Middle frontal gyrus (tissue), 1 donor: ENCODE measurements around the gene MBD3L5.
"Not testable (repeated sequence)": the region's sequence is repeated elsewhere in the genome, so short reads cannot be mapped to it uniquely, and the experiment has no call there.

Source experiments
- DNase-seq: peaks from one replicate; pipeline ENCODE4 v3.0.0-alpha.2; 2015; ENCODE audit warnings: low spot score; ENCODE audit errors: extremely low spot score

Gene MBD3L5

DNA sequence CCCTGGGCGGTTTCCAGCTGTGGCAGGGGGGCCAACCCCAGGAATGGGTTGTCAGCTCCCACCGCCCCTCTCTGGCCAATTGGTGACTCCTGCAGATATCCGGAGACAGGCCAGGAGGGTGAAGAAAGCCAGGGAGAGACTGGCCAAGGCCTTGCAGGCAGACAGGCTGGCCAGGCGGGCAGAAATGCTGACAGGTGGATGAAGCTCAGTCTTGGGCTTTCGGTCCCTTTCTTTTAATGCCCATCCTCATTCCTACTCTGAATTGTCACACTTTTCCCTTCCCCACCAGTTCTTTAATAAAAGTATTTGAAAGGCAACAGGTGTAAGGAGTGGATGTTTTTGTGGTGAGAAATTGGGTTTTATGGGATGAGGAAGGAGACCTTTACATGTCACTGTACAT, 21.0 kb downstream of the MBD3L5 start:
- DNase-seq = not testable (repeated sequence)

DNA sequence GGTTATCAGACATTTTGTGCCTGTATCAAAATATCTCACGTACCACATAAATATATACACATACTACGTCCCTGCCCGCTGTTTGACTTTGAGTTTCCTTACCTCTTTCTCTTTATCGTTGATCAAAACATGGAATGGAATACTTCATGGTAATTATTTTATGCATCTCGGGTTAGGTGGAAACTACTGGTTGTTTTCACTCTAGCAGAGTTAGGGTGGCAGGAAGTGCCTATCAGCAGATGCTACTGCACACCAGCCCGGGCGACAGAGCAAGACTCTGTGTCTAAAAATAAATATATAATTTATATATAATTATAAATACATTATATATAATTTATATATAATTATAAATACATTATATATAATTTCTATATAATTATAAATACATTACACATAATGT, 22.5 kb downstream of the MBD3L5 start:
- DNase-seq = not testable (repeated sequence)

DNA sequence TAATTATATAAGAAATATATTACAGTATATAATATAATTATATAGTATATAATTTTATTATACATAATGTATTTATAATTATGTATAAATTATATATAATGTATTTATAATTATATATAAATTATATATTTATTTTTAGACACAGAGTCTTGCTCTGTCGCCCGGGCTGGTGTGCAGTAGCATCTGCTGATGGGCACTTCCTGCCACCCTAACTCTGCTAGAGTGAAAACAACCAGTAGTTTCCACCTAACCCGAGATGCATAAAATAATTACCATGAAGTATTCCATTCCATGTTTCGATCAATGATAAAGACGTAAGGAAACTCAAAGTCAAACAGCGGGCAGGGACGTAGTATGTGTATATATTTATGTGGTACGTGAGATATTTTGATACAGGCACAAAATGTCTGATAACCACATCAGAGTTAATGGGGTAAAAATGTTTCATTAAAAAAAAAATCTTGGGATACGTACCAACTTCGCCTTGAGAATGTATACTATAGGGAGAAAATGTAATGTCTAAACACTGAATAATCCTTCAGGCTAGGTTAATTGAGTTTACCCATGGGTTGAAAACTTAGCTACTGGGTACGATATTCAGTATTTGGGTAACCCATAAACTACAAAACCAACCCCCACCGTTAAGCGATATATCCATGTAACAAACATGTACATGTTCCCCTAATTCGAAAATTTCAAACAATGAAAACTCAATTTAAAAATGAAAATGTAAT, 24.4 kb downstream of the MBD3L5 start:
- DNase-seq = not testable (repeated sequence)

DNA sequence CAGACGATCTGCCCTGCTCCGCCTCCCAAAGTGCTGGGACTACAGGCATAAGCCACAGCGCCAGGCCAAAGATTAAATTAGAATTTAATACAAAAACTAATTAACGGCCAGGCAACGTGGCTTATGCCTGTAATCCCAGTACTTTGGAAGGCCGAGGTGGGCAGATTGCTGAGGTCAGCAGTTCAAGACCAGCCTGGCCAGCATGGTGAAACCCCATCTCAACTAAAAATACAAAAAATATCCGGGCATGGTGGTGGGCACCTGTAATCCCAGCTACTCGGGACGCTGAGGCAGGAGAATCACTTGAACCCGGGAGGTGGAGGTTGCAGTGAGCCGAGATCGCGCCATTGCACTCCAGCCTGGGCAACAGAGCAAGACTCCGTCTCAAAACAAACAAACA, 25.3 kb downstream of the MBD3L5 start:
- not testable (repeated sequence) for DNase-seq

DNA sequence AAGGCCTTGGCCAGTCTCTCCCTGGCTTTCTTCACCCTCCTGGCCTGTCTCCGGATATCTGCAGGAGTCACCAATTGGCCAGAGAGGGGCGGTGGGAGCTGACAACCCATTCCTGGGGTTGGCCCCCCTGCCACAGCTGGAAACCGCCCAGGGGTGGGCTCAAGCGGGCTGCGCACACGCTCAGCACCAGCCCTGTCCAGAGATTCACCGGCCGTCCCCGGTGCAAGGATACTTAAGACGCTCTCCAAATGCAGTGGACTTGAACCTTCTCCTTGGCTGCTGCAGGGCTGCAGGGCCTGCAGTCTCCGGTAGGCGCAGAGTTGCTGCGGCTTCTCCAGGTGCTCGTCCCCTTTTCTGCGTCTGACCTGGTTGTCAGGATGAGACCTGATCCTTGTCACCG, 26.0 kb downstream of the MBD3L5 start:
- not testable (repeated sequence) for DNase-seq

DNA sequence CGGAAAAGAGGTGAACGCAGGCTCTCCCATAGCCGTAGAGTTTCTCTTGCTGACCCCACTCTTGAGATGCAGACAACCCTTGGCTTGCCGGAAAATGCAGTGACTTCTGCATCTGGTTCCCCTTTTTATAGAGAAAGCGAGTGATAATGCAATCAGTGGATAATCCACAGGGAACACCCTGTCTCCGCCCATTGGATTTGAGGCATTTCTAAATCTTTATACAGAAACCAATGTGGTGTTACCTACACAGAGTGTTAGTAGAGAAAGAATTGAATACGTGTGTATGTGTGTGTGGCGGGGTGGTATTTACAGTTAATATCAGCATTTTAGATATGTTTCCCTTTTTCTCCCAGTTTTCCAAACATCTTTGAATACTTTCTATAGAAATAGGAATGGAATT, 28.2 kb downstream of the MBD3L5 start, which contains the start of gene MBD3L3:
MBD3L3 (minus strand) TSS at position 101 of the 400 bp plus-strand sequence; CDS start at position 30, 71 bp downstream.
- not testable (repeated sequence) for DNase-seq

DNA sequence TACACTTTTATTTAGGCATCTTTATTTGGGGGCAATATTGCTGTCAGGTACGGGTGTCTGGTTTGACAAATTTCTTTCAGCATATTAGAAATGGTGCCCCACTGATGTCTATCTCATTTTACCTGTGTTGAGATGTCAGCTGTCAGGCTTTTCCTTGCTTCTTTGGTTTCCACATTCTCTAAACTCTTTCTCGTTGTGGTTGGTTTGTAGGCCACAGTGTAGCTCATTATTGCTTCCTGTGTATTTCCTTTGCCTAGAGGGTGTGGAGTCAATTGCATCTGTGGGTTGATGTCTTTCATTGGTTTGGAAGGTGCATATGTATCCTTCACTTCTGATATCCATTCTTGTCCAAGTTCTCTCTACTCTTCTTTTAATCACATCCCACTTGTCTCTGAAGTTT, 29.6 kb downstream of the MBD3L5 start:
- not testable (repeated sequence) for DNase-seq

DNA sequence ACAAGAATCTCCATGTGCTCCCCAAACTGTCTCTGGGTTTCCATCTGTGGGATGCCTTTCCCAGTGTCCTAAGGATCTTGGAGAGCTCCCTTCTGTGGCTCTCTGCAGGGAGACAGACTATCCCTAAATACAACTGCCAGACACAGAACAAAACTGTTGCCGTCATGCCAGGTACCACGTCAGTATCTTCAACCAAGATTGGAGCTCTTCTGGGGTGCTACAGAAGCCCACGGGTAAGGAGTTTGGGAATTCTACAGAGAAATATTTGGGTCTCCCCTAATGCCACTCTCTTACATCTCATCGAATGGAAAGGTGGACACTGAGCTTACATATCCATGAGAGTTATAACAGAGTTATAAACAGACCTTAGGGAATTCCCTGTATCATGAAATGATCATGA, 33.0 kb downstream of the MBD3L5 start:
- no peak for DNase-seq

DNA sequence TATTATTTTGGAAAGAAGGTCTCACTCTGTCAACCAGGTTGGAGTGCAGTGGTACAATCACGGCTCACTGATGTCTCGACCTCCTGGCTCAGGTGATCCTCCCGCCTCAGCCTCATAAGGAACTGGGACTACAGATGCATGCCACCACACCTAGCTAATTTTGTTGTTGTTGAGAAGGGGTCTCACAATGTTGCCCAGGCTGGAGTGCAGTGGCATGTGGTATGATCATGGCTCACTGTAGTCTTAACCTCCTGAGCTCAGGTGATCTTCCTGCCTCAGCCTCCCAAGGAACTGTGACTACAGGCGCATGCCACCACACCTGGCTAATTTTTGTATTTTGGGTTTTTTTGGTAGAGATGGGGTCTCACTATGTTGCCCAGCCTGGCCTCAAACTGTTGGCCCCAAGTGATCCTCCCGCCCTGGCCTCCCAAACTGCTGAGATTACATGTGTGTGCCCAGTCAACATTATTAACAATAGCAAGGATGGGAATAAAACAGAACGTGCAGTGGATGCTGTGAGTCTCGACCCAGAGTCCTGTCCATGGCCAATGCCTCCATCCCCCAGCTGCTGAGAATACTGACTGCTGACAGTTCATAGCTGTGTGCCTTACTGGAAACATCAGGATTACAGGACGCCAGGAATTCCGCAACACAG, 33.5 kb downstream of the MBD3L5 start:
- DNase-seq = no peak

DNA sequence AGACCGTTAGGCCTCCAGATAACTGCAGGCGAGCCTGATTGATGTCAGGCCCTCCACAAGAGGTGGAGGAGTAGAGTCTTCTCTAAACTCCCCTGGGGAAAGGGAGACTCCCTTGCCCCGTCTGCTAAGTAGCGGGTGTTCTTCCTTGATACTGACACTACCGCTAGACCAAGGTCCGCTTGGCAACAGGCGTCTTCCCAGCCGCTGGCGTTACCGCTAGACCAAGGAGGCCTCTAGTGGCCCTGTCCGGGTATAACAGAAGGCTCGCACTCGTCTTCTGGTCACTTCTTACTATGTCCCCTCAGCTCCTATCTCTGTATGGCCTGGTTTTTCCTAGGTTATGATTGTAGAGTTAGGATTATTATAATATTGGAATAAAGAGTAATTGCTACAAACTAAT, 36.7 kb downstream of the MBD3L5 start:
- DNase-seq = not testable (repeated sequence)

DNA sequence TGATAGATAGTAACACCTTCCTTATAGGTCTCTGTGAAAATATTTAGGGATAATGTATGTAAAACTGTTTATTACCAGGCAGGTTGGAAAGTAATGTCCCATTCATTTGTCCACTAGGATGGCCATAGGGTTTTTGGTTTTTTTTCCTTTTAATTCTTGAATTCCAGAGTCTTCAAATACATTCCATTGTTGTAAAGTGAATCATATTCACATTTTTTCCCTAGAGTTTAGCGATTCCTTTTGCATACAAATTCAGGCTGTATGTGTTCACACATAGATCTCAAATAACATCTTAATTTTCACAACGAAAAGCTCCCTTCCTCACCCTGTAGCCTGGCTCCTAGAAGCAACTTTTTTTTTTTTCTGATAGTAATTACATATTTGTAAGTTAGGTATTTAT, 37.3 kb downstream of the MBD3L5 start:
- DNase-seq = no peak

DNA sequence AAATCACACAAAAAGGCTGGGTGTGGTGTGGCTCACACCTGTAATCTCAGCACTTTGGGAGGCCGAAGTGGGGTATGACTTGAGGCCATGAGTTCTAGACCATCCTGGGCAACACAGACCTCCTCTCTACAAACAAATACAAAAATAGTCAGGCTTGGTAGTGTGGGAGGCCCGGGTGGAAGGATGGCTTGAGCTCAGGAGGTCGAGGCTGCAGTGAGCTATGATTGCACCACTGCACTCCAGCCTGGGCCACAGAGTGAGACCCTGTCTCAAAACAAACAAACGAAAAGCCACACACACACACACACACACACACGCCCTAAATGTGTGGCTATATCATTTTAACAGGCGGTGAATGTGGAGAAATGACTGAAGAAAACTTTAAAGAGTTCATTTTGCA, 38.2 kb downstream of the MBD3L5 start:
- no peak for DNase-seq

DNA sequence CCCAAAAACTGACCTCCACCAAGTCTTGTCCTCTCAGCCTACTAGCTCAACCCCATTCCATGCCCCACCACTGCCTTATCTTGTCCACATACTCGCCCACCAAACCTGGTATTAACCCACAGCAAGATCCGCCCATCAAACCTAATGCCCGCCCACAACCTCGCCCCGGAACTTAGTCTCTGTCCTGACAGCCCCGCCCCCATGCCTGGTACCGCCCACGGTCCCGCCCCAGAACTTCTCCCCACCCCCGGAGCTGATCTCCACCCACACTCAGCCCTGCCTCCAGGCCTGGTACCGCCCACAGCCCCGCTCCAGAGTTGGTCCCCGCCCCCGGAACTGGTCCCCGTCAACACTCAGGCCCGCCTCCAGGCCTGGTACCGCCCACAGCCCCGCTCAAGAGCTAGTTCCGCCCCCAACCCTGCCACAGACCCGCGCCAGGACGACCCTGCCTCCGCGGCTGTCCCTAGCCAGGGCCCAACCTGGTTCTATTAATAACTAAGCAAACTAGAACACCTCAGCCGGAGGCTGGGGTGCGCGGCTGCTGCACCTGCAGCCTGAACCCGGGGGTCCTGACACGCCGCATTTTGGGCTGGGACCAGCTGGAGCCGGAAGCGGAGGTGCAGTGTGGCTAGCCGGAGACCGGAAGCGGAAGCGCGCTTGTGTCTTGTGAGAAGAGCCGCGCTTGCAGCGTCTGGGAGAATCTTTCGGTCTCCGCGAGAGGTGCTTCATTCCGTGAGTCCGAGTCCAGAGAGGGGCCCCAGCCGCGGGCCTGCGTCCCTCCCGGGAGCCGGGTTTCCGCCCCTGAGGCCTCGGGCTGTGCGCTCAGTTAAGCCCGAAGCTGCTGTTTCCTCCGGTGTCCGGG, 38.9 kb downstream of the MBD3L5 start, which contains the start of gene ZNF557:
ZNF557 (plus strand) TSS at position 662 of the 862 bp plus-strand sequence. CDS start 5,372 bp downstream, outside the sequence.
- peak; percentile 86 for DNase-seq

DNA sequence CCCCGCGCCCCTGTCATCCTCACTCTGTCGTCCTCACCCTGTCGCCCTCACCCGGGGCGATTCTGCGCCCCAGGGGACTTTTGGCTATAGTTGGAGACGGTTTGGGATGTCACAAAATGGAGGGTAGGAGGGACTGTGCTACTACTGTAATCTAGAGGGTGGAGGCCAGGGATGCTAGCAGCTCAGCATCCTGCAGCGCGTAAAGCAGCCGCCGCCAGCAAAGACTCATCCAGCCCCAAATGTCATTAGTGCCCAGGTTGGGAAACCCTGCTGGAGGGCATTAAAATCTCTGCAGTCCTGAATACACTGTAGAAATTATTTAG, 39.5 kb downstream of the MBD3L5 start:
- DNase-seq = no peak

DNA sequence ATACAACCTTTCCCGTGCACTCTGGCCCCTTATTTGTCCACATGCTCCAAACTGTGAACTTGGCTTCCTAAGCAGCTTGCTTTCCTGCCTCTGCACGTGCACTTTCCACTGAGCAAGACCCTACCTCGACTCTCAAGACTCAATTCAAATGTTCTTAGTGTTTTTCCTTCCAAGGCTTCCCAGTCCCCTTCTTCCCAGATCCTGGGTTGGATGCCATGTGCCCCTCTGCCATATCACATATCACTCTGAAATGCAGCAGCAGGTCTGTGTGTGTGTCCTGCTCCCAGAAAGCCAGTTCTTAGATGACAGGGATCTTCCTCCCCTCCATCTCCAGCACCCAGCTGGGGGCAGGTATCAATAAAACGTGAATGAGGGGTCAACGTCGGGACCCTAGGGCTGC, 42.2 kb downstream of the MBD3L5 start:
- no peak for DNase-seq

DNA sequence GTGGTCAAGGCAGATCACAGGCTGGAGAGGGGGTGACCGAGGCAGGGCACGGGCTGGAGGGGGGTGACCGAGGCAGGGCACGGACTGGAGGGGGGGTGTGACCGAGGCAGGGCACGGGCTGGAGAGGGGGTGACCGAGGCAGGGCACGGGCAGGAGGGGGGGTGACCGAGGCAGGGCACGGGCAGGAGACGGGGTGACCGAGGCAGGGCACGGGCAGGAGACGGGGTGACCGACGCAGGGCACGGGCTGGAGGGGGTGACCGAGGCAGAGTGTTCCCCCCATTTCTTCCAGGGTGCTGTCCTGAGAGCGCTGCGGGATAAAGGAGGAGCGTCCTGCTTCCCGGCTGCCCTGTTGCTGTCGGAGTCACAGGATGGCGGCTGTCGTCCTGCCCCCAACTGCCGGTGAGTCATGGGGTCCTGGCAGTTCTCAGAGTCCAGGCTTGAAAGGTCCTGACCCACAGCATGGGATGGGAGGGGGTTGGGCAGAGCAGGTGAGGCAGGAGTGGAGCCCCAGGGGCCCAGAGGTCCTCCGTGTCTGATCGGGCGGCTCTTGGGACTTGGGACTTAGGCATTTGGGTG, 44.4 kb downstream of the MBD3L5 start:
- DNase-seq = no peak

DNA sequence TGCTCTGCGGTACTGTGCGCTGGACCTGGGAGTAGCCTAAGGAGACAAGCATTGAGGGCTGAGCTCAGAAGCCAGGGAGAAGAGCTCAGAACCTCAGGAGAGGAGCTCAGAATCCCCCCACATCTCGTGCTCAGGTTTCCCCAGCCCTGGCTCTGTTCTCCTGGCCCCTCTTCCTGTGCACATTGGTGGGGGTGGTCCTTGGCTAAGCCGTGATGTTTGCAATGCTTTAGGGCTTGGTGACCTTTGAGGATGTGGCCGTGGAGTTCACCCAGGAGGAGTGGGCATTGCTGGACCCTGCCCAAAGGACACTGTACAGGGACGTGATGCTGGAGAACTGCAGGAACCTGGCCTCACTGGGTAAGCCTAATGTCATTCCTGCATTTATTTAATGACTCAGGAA, 45.8 kb downstream of the MBD3L5 start:
- no peak for DNase-seq

DNA sequence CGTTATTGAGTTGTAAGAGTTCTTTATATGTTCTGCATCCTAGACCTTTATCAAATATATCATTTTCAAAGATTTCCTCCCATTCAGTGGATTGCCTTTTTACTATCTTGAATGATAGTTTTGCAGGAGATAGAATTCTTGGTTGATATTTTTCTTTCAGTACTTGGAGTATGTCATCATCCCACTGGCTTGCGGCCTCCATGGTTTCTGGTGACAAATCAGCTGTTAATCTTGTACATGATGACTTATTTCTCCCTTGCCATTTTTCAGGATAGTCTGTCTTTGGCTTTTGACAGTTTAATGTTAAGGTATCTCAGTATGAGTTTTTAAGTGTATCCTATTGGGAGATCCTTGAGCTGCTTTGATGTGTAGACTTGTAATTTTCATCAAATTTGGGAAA, 47.6 kb downstream of the MBD3L5 start:
- DNase-seq = no peak
